HL-60 (cell line): Measurements from ENCODE around the gene DOCK7.
"Not testable (repeated sequence)": the region's sequence is repeated elsewhere in the genome, so short reads cannot be mapped to it uniquely, and the experiment has no call there.

ENCODE experiments used
- CTCF ChIP-seq: IDR thresholded peaks from one replicate; pipeline ENCODE4 v1.5.1; 2011; ENCODE audit warnings: low read length, control low read depth, inconsistent platforms; ENCODE audit not compliant: insufficient read depth
- GABPA ChIP-seq: IDR thresholded peaks from 2 replicates; pipeline ENCODE4 v1.6.1; 2012; ENCODE audit warnings: low read depth
- POLR2AphosphoS5 ChIP-seq: IDR thresholded peaks from 2 replicates; pipeline ENCODE4 v1.6.1; 2012; ENCODE audit warnings: low read depth

- not testable (repeated sequence) for TF ChIP-seq POLR2AphosphoS5, CTCF, GABPA
These were observed 116.7 kb downstream of the DOCK7 start for GRCh38 chr1:62571517-62571916.
